CD4-positive, alpha-beta T cell (primary cell): ENCODE data around the gene VIPR2. TPM values are rescaled to one million over a fixed set of nuclear protein-coding genes. Genes with fewer than 3 reads are reported as not detected.

Experiments used
- ATAC-seq: fragments of 200-7000 bp; cut with Tn5 transposase; one replicate; pipeline ENCODE4 v1.10.0; 2022; ENCODE audit warnings: mild to moderate bottlenecking; ENCODE audit not compliant: poor library complexity
- CTCF ChIA-PET: fragments of 350-600 bp; sonication (Branson Sonifier 250); formaldehyde crosslinking; loops from one replicate; lab custom pipeline; 2021; ENCODE audit warnings: antibody characterized with exemption, inconsistent platforms; lab: Charles Lee
- POLR2A ChIA-PET: fragments of 350-600 bp; sonication (Branson Sonifier 250); formaldehyde crosslinking; loops from one replicate; lab custom pipeline; 2021; ENCODE audit warnings: antibody characterized with exemption, inconsistent platforms; lab: Charles Lee
- DNase-seq, 14 experiments: peaks; one replicate each; pipeline ENCODE4 v3.0.0-alpha.2; 2013 to 2020; ENCODE audit warnings: mixed read lengths in 2 of 14
- H3K27ac ChIP-seq, 2 donors: one replicate each; pipeline versions ENCODE4 v1.5.1 to v1.7.0; 2013; ENCODE audit warnings: low read length in 2 of 2, low read depth in 1 of 2, mild to moderate bottlenecking in 1 of 2
- H3K27me3 ChIP-seq, 2 experiments: 1 replicate in 1 of 2; 2 replicates in 1 of 2; pipeline versions ENCODE4 v1.6.1 to v1.7.0; 2013; ENCODE audit warnings: low read length in 2 of 2, control low read depth in 1 of 2, mild to moderate bottlenecking in 1 of 2, moderate library complexity in 1 of 2; ENCODE audit not compliant: insufficient read depth in 2 of 2, control insufficient read depth in 1 of 2
- H3K36me3 ChIP-seq: one replicate; pipeline ENCODE4 v1.6.1; 2013; ENCODE audit warnings: low read length, control low read depth; ENCODE audit not compliant: insufficient read depth
- H3K4me1 ChIP-seq: one replicate; pipeline ENCODE4 v1.6.1; 2013; ENCODE audit warnings: low read length, control low read depth; ENCODE audit not compliant: insufficient read depth
- H3K4me3 ChIP-seq: one replicate; pipeline ENCODE4 v1.5.1; 2013; ENCODE audit warnings: mild to moderate bottlenecking, low read length, moderate library complexity
- H3K9me3 ChIP-seq, 2 experiments: 1 replicate in 1 of 2; 2 replicates in 1 of 2; pipeline versions ENCODE4 v1.6.1 to v1.7.0; 2013; ENCODE audit warnings: low read length in 2 of 2, mild to moderate bottlenecking in 2 of 2, control low read depth in 1 of 2, moderate library complexity in 1 of 2; ENCODE audit not compliant: control insufficient read depth in 1 of 2, insufficient read depth in 1 of 2
- H3K27ac Mint-ChIP-seq: one replicate; pipeline ENCODE4 v1.8.0; 2020; ENCODE audit warnings: mixed read lengths
- H3K27me3 Mint-ChIP-seq: one replicate; pipeline ENCODE4 v1.8.0; 2021; ENCODE audit warnings: mixed read lengths
- H3K36me3 Mint-ChIP-seq: one replicate; pipeline ENCODE4 v1.8.0; 2021; ENCODE audit warnings: low read depth, mixed read lengths
- H3K4me1 Mint-ChIP-seq: one replicate; pipeline ENCODE4 v1.8.0; 2021; ENCODE audit warnings: low read depth, mixed read lengths
- H3K4me3 Mint-ChIP-seq: one replicate; pipeline ENCODE4 v1.8.0; 2020; ENCODE audit warnings: mild to moderate bottlenecking, mixed read lengths
- H3K9me3 Mint-ChIP-seq: one replicate; pipeline ENCODE4 v1.8.0; 2020; ENCODE audit warnings: mixed read lengths
- CTCF ChIP-seq: fragments of 200-600 bp; IDR thresholded peaks from one replicate; pipeline ENCODE4 v1.8.0; 2022; ENCODE audit warnings: antibody characterized with exemption, mild to moderate bottlenecking
- intact Hi-C, 2 experiments: fragments of 100-400 bp; cut with DNase I in 1 of 2; cut with micrococcal nuclease in 1 of 2; formaldehyde crosslinking; loops; one replicate each; pipeline versions ENCODE4 v1.15.1 to v1.9.0; 2023 to 2025; cut with DNase I, micrococcal nuclease
- total RNA-seq, 174 experiments: library from RNA in 2 of 174; stranded (reverse) in 2 of 174; gene quantifications; one replicate each; pipeline ENCODE4 v1.2.3 and lab custom pipeline; 2021 to 2026

VIPR2 gene
- total RNA-seq, 2 experiments from 2014 or later, result 0.59 to 0.80 TPM

GRCh38 chr7:159078193-159078910 lies 66.3 kb downstream of the VIPR2 start:
- Mint-ChIP-seq H3K27me3 (no peaks in the 10 kb centered on the region), H3K4me3 (no peak overlapping the region), H3K9me3 (no peaks in the 10 kb centered on the region), H3K4me1 (peaks cover 11% of the 10 kb centered on the region), H3K36me3 (no peaks in the 10 kb centered on the region), H3K27ac (no peak overlapping the region)
- no peak overlapping the region for H3K4me3 ChIP-seq
- ChIA-PET CTCF (no interaction called here), POLR2A (interaction anchor here (0.6 kb wide), 1 partner anchor 554 kb away, joined by 6 read pairs; no protein-coding TSS in a partner anchor)
- no peaks in the 10 kb centered on the region for H3K36me3 ChIP-seq
- H3K27ac ChIP-seq, result no peak overlapping the region
- no peaks in the 10 kb centered on the region for H3K27me3 ChIP-seq
- no peak for DNase-seq
- intact Hi-C loops, result no loop called here
- H3K9me3 ChIP-seq, result no peaks in the 10 kb centered on the region
- no peaks in the 10 kb centered on the region for H3K4me1 ChIP-seq
- no peak for ATAC-seq
- TF ChIP-seq CTCF, result no peak

GRCh38 chr7:159076333-159076732 lies 68.3 kb downstream of the VIPR2 start:
- Histone ChIP-seq H3K27ac (no peak overlapping the region), H3K4me1 (no peaks in the 10 kb centered on the region), H3K27me3 (no peaks in the 10 kb centered on the region), H3K36me3 (no peaks in the 10 kb centered on the region), H3K4me3 (no peak overlapping the region), H3K9me3 (no peaks in the 10 kb centered on the region)
- Mint-ChIP-seq H3K4me3 (no peak overlapping the region), H3K36me3 (no peaks in the 10 kb centered on the region), H3K27ac (no peak overlapping the region), H3K27me3 (no peaks in the 10 kb centered on the region), H3K4me1 (peaks cover 12% of the 10 kb centered on the region), H3K9me3 (no peaks in the 10 kb centered on the region)
- ATAC-seq (no peak), DNase-seq (no peak)
- POLR2A ChIA-PET, result no interaction called here
- CTCF ChIA-PET, result no interaction called here
- intact Hi-C loops, result no loop called here
- no peak for TF ChIP-seq CTCF

GRCh38 chr7:159075563-159076238 lies 69.0 kb downstream of the VIPR2 start:
- POLR2A ChIA-PET, result no interaction called here
- no peaks in the 10 kb centered on the region for H3K27me3 Mint-ChIP-seq
- no peak for ATAC-seq
- peaks cover 18% of the 10 kb centered on the region for H3K4me1 Mint-ChIP-seq
- no peak overlapping the region for H3K4me3 ChIP-seq
- H3K36me3 Mint-ChIP-seq, result no peaks in the 10 kb centered on the region
- no peak overlapping the region for H3K27ac ChIP-seq
- no peak overlapping the region for H3K27ac Mint-ChIP-seq
- no peak for TF ChIP-seq CTCF
- no peaks in the 10 kb centered on the region for H3K27me3 ChIP-seq
- no peak overlapping the region for H3K4me3 Mint-ChIP-seq
- H3K4me1 ChIP-seq, result peaks cover 6% of the 10 kb centered on the region
- intact Hi-C loops, result no loop called here
- CTCF ChIA-PET, result no interaction called here
- H3K9me3 ChIP-seq, result no peaks in the 10 kb centered on the region
- no peak for DNase-seq
- no peaks in the 10 kb centered on the region for H3K9me3 Mint-ChIP-seq
- no peaks in the 10 kb centered on the region for H3K36me3 ChIP-seq
